Measurements from ENCODE around the gene LTN1.

Gene LTN1

GRCh38 chr21:28928578-28929420, 63.9 kb downstream of the LTN1 start:
- no peak for DNase-seq

GRCh38 chr21:28927130-28927529, 65.5 kb downstream of the LTN1 start:
- no peak for DNase-seq

- DNase-seq: no peak
Measured at GRCh38 chr21:28923439-28923975, 69.2 kb downstream of the LTN1 start.

GRCh38 chr21:28922368-28922767, 70.3 kb downstream of the LTN1 start:
- DNase-seq: no peak

DNA sequence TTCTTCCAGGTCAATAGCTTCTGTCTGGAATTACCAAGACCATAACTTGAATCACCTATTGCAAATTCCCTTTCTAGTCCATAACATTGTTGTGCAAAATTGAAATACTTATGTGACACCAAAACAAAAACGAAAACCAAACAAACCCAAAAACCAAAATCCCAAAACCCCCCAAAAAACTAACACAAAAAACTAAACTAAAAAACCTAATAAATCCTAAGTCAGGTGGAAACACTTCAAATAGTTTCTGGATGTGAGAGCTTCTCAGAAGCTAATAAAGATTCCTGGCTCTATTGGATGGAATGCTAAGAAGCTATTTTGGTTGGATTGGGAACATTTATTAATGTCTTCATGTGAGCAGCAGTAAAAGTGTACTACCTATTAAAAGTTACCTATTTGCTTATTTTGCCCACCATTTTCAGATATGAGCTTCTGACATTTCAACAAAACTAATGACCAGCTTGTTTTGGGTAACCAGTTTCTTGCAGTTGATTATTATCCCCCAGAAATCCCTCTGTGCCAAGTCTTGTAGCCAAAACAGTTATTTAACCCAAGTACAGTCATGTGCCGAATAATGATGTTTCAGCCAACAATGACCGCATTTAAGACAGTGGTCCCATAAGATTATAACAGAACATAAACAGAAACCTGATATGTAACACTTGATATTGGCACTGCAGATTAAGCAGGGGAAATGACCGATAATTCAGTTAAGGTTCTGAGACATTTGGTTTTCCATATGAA, 76.4 kb downstream of the LTN1 start:
- DNase-seq: no peak

- DNase-seq: no peak
Measured at GRCh38 chr21:28913071-28913470, 79.6 kb downstream of the LTN1 start.

DNA sequence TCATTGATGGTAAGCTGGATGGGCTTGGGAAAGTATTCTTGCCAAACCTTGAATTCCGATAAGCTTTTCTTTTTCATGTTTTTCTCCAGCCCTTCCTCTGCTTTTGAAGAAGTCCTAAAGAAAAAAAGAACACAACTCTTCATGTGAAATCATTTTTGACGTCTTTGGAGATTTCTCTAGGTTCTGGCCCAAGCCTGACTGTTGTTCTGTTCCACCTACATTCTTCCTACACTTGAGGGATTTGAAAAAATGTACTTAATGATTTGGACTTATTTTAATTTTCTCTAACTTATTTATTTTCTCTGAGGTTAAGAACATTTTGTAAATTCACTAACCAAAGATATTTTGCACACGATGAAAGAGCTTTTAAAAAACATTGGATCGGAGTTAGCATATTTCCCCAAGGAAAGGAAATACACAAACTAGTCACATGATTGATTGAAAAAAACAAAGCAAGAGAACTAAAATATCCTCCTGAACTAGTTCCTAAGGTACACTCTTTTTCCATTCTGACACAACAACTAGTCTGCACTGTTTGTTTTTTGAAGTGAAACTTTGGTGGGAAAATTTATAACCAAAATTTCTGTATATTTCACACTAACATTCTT, 82.3 kb downstream of the LTN1 start:
- DNase-seq: no peak

- no peak for DNase-seq
Measured at GRCh38 chr21:28908351-28908750, 84.3 kb downstream of the LTN1 start.

- no peak for DNase-seq
Measured at GRCh38 chr21:28906841-28907240, 85.8 kb downstream of the LTN1 start.

- DNase-seq: no peak
Measured at GRCh38 chr21:28906236-28906635, 86.4 kb downstream of the LTN1 start.

GRCh38 chr21:28904961-28905435, 87.7 kb downstream of the LTN1 start:
- DNase-seq: no peak

DNA sequence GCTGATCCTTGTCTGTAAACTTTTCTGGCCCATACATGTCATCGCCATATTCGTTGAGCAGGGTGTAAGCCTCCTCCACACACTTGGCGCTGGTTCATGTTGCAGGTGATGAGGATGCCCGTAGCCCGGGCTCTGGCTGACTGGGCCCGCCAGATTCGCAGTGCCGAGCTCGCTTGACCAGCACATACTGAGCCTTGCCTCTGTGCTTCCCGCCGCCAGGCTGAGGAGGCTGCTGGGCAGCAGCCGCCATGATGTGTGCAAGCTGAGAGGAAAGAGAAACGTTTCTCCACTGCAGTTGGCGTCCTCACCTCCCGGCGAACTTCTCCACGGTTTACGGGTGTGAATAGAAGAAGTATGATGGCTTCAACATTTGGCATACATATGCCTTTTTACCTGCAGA, 89.2 kb downstream of the LTN1 start:
- DNase-seq: no peak

- DNase-seq: no peak
Measured at GRCh38 chr21:28900481-28900880, 92.2 kb downstream of the LTN1 start.

DNA sequence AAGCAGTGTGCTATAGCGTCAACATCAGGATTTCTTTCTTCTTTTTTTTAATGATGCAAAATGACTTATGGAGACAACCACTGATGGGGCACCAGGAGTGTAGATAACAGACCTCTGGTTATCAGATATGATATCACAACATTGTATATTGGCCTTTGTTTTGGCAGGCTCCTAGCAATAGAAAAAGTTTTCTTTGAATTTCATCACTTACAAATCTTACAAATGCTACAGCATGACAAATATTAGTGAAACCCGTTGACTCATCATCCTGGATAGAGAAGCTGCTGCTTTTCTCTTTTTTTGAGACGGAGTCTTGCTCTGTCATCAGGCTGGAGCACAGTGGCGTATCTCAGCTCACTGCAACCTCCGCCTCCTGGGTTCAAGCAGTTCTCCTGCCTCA, 92.9 kb downstream of the LTN1 start:
- no peak for DNase-seq

DNA sequence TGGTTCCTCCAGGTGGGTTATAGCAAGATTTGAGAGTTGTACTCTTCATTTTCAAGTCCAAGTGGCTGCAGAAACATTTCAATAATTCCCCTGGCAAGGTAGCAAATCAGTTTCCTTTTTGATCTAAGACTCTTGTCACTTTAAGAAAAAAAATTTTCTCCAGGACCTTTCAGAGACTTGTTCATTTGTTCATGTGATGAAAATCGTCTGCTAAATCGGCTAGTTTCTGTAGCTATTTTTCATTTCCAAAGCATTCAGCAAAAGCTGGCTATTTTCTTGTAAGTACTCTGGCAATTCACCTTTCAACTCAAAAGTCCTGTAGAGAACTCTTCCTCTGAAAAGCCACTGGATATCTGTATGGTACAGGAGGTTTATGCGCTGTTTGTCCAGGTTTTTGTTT, 93.5 kb downstream of the LTN1 start:
- no peak for DNase-seq

GRCh38 chr21:28893687-28894086, 99.0 kb downstream of the LTN1 start:
- DNase-seq: no peak

DNA sequence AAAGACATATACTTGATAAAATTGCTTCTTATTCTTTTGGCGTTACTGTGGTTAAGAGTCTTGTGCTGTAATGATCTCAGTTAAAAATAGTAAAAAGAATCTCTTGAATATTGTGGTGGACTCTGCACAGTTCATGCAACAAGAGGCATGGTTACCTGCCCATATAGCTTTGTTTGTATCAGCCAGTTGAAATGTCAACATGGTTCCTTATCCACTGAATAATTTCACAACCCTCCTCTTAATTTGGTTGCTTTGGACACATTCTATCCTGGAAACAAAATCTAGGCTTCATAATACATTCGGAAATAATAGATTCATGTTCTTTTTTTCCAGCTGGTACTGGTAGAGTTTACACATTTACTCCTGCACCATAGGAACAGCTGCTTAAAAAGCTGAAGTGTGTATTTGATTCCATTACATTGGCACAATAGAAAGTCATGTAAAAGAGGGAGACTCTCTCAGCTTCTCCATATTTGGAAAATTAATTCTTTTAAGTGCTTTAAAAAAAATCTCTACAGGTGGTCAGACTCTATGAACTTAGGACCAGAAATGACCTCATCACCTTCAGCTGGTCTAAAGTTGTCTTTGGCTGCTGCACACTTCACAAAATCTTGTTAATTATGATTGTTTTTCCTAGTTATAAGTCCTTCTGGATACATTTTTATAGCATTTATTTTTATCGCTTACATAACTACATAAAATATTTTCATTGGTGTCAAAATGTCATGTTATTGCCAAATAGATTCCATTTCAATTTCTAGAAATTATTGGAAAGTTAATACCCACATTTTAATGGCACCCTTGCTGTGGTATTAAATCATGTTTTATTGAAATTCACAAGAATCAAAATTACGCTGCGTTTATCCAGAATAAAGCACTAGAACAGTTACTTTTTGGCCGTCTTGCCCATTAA, 100.2 kb downstream of the LTN1 start:
- DNase-seq: no peak

GRCh38 chr21:28885853-28886177, 106.9 kb downstream of the LTN1 start:
- peak in 1 of 51 donors; percentile 22 for DNase-seq

DNA sequence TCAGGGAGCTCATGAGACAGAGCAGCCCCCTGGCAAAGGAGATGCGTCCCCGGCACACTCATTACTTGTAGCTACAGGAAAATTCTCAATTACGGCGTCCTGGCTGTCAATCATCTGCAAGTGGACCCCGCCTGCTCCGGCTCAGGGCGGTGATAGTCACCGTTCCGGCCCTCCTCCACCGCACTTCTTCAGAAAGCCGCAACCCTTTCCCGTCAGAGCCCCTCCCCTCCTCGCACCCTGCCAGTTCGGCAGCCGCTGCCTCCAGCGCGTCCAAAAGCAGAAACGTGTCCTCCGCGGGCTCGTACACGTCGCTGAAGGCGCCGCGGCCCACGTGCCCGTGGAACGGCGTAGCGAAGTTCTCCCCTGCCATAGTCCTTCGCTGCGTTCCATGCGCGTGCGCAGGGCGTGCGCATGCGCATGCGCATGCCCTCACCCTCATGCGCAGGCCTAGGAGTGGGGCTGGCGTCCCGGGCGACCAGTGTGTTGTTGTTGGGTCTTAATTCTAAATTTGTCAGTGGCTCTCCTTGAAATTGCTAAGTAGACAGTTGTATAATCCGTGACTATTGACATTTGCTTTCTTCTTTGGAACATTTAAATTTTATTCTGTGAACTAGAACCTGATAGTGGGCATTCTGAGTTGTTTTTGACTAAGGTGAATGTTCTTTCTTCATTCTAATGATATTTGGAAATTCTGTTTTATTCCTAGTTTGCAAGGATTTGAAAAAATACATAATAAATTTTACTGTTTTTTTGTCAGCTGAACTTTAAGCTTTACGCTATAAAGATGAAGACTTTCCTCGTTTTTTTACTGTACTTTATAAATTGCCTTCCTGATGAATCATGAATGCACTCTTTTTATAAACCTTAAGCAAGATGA, 107.5 kb downstream of the LTN1 start:
- peak; percentile 37 to 95 (median 75) for DNase-seq

GRCh38 chr21:28884481-28884880, 108.2 kb downstream of the LTN1 start:
- DNase-seq: no peak

All from hypothalamus (tissue), 51 donors.